SK-N-MC (cell line): Measurements from ENCODE around the gene KCNJ5.

ENCODE experiments used
- DNase-seq: peaks from one replicate; pipeline ENCODE4 v3.0.0-alpha.2; 2011; ENCODE audit warnings: low read depth, low spot score
- H3K27ac ChIP-seq: fragments of 200-600 bp; sonication (generic); 2 replicates; pipeline ENCODE4 v1.5.1; 2016; ENCODE audit warnings: mixed run types
- H3K36me3 ChIP-seq: fragments of 200-600 bp; sonication (generic); 2 replicates; pipeline ENCODE4 v1.6.1; 2017; ENCODE audit warnings: antibody characterized with exemption, low read length, mixed read lengths; ENCODE audit not compliant: insufficient read depth
- H3K4me3 ChIP-seq: fragments of 200-600 bp; sonication (generic); 2 replicates; pipeline ENCODE4 v1.5.1; 2016
- H3K9ac ChIP-seq: fragments of 200-600 bp; sonication (generic); 2 replicates; pipeline ENCODE4 v1.8.0; 2017; ENCODE audit warnings: mixed run types, mixed read lengths; ENCODE audit not compliant: insufficient read length
- H3K9me3 ChIP-seq: fragments of 200-600 bp; sonication (generic); 2 replicates; pipeline ENCODE4 v1.6.1; 2017; ENCODE audit warnings: low read depth, mild to moderate bottlenecking, antibody characterized with exemption, low read length, moderate library complexity, mixed read lengths
- EZH2 ChIP-seq: fragments of 200-600 bp; sonication (generic); IDR thresholded peaks from one replicate; pipeline ENCODE4 v1.6.1; 2017; ENCODE audit warnings: antibody characterized with exemption
- FOXP2 ChIP-seq: optimal IDR thresholded peaks from 2 replicates; pipeline ENCODE3; 2011; ENCODE audit warnings: mild to moderate bottlenecking, moderate library complexity; ENCODE audit not compliant: insufficient read depth; ENCODE audit errors: extremely low read length, control extremely low read depth
- POLR2AphosphoS5 ChIP-seq: IDR thresholded peaks from 2 replicates; pipeline ENCODE4 v1.6.1; 2012; ENCODE audit warnings: mild to moderate bottlenecking, low read depth, low read length, borderline replicate concordance

The KCNJ5 gene

DNA sequence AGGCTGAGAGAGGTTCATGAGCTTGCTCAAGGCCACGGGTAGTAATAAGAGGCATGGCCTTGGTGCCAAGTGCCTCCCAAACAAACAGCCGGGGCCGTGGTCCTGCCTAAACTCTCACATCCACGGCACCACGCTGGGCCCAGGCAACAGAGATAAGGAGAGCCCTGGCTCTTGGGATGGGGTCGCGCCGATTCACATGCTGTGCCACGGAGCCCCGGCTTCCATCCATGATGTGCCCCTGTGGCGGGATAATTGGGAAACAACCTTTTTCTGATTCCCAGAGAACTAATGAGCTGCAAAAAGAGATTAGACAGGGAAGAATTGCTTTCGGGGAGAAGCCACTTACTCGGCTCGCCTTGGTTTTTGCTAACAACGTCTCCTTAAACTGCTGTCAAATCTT lies 29.5 kb downstream of the KCNJ5 start:
- TF ChIP-seq FOXP2 (no peak), EZH2 (no peak), POLR2AphosphoS5 (no peak)
- Histone ChIP-seq H3K27ac (no peak overlapping the region), H3K9ac (no peak overlapping the region), H3K4me3 (no peak overlapping the region), H3K9me3 (no peaks in the 10 kb centered on the region), H3K36me3 (no peaks in the 10 kb centered on the region)
- no peak for DNase-seq

DNA sequence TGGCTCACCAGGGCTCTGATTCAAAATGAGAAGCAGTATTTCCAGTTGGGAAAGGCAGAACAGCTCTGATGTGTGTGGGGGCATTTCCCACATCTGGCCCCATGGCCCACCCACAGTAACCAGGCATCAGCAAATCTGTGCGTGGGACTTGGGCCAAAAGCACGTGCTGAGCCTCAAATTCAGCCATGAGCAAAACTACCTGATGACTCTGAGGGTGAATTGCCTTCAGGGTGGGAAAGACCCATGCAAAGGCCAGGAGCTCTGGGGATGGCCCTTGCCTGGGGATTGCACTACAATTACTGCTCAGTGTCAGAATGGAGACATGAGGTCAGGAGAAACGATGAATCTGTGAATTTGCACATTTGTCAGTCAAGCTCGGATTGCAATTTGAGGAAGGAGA lies 30.6 kb downstream of the KCNJ5 start:
- TF ChIP-seq FOXP2 = no peak
- TF ChIP-seq EZH2 = no peak
- no peaks in the 10 kb centered on the region for H3K9me3 ChIP-seq
- no peaks in the 10 kb centered on the region for H3K36me3 ChIP-seq
- no peak overlapping the region for H3K9ac ChIP-seq
- no peak overlapping the region for H3K4me3 ChIP-seq
- DNase-seq = no peak
- no peak overlapping the region for H3K27ac ChIP-seq

DNA sequence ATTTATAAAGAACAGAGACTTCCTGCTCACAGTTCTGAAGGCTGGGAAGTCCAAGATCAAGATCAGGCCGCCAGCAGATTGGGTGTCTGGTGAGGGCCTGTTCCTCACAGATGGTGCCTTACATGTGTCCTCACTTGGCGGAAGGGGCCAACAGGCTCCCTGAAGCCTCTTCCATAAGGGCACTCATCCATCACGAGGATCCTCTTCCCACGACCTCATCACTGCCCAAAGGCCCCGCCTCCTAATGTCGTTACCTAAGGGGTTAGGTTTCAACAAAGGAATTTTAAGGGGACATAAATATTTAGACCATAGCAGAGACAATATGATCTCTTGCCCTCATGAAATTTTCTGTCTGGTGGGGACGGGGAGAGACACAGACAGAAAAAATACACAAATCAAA lies 32.9 kb downstream of the KCNJ5 start:
- Histone ChIP-seq H3K9me3 (no peaks in the 10 kb centered on the region), H3K4me3 (no peak overlapping the region), H3K36me3 (no peaks in the 10 kb centered on the region), H3K27ac (no peak overlapping the region), H3K9ac (no peak overlapping the region)
- TF ChIP-seq FOXP2 = no peak
- no peak for TF ChIP-seq POLR2AphosphoS5
- TF ChIP-seq EZH2 = no peak
- DNase-seq = no peak

DNA sequence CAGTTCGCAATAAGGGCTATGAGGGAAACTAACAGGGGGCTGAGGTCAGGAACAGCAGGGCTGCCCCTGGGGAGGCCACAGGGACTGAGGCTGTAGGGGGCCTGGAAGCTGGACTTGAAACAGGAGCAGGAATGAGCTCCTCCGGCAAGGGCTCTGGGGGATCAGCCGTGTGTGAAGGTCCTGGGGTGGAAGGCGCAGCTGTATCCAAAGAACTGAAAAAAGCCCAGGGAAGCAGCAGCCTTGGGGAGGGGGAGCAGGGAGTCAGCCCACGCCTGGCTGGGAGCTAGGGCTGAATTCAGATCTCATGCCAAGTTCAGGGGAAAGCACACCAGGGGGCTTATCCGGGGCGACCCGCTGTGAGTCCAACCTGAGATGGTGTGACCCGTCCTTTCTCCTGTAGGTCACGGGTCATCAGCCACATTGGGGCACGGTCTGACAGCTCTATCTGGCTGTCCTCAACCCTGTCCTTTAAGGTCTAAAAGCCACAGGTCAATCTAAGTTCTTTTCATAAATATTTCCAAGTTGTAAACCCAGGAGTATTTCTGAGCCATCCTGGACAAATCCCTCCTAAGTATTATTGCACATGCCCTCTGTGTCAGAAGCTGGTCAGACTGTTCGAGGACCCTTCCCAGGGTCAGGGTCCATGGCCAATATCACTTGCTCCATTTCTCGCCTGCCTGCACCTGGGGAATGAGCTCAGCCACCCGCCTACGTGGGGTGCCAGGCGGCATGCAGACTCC lies 33.5 kb downstream of the KCNJ5 start:
- TF ChIP-seq EZH2 (no peak), FOXP2 (no peak), POLR2AphosphoS5 (no peak)
- Histone ChIP-seq H3K9ac (no peak overlapping the region), H3K36me3 (no peaks in the 10 kb centered on the region), H3K9me3 (no peaks in the 10 kb centered on the region), H3K4me3 (no peak overlapping the region), H3K27ac (no peak overlapping the region)
- DNase-seq = no peak

DNA sequence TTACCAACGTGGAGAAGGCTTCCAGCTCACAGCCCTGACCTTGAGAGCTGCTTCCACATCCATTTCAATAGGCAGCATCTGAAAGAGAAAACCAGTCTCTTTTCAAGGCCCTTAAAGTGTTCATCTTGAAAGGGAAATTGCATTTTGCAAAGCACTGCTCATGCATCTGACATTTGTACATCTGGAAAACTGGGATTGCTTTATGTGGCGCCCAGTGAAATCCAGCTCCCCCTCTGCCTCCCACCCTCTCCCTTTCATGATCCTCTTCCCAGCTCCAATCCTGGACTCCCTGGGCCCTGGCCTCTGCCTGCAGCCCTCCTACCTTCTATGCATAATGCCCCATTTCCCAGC lies 34.1 kb downstream of the KCNJ5 start:
- no peak for DNase-seq

DNA sequence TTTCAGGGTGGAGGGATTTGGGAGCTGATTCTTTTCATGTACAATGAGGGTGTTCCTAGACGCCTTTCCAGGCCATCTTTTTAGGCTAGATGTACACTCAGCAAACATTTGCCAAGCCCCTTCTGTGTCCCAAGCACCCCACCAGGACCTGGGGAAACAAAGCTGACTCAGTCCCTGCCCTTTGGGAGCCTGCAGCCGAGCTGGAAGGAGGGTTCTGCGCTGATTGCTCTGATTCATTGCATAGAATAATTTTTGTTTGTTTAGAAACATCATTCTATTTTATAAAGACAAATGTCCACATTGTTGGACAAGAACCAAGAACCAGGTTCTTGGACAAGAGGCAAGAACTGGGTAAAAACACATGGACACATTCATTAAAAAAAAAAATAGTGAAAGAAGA lies 34.8 kb downstream of the KCNJ5 start:
- Histone ChIP-seq H3K27ac (no peak overlapping the region), H3K36me3 (no peaks in the 10 kb centered on the region)
- no peak for TF ChIP-seq EZH2

More for the DNA sequence above, 34.1 kb downstream of the KCNJ5 start:
- Histone ChIP-seq H3K4me3 (no peak overlapping the region), H3K9ac (no peak overlapping the region), H3K9me3 (no peaks in the 10 kb centered on the region), H3K36me3 (no peaks in the 10 kb centered on the region), H3K27ac (no peak overlapping the region)
- TF ChIP-seq EZH2 (no peak), POLR2AphosphoS5 (no peak), FOXP2 (no peak)

DNA sequence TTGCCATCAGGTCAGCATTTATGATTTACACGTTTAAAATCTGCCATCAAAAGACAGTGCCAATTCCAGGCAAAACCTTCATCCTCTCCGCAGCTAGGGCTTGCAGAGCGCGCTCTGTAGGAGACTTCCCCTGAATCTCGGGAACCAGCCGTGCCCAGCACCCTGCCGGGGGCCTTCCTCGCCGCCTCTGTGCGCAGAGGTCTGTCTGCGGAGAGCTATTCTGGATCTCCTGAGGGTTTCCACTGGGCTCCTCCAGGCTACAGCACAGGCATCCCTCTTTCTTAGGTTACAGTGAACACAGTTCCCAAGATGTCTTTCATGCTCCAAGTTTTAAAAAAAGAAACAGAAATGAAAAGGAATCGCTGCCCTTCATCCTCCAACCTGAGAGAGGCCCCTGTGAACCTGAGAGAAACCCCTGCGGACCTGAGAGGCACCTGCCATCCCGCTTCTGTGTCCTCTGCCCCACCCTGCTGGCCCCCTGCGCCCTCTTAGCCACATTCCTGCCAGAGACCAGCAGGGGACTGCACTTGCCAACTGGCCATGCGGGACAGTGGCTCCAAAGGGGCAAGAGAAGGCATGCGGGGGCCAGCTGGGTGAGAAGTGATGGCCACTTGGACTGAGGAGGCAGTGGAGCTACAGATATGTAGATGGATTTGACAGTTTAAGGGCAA lies 35.4 kb downstream of the KCNJ5 start:
- Histone ChIP-seq H3K4me3 (no peak overlapping the region), H3K9ac (no peak overlapping the region), H3K27ac (no peak overlapping the region), H3K9me3 (no peaks in the 10 kb centered on the region), H3K36me3 (no peaks in the 10 kb centered on the region)
- DNase-seq = no peak
- TF ChIP-seq FOXP2 = no peak
- TF ChIP-seq POLR2AphosphoS5 = no peak
- no peak for TF ChIP-seq EZH2

More for the DNA sequence above, 34.8 kb downstream of the KCNJ5 start:
- H3K4me3 ChIP-seq = no peak overlapping the region
- H3K9ac ChIP-seq = no peak overlapping the region
- no peak for DNase-seq
- H3K9me3 ChIP-seq = no peaks in the 10 kb centered on the region

DNA sequence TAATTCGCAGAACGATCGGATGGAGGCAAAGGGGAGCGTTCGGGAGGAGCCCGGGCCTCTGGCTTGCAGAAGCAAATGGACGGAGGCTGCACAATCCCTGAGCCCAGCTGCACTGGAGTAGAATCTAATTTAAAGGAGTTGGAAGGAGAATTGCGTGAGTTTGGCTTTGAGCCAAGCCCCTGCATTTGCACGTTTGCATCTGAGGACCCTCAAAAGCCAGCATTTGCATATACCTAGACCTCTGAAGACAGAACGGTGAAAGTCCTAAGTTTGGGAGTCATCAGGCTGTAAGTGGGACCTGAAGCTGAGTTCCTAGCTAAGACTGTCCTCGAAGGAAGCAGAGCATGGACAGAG lies 35.9 kb downstream of the KCNJ5 start:
- DNase-seq = no peak
- Histone ChIP-seq H3K27ac (no peak overlapping the region), H3K9ac (no peak overlapping the region), H3K36me3 (no peaks in the 10 kb centered on the region), H3K4me3 (no peak overlapping the region), H3K9me3 (no peaks in the 10 kb centered on the region)
- TF ChIP-seq FOXP2 (no peak), POLR2AphosphoS5 (no peak), EZH2 (no peak)

DNA sequence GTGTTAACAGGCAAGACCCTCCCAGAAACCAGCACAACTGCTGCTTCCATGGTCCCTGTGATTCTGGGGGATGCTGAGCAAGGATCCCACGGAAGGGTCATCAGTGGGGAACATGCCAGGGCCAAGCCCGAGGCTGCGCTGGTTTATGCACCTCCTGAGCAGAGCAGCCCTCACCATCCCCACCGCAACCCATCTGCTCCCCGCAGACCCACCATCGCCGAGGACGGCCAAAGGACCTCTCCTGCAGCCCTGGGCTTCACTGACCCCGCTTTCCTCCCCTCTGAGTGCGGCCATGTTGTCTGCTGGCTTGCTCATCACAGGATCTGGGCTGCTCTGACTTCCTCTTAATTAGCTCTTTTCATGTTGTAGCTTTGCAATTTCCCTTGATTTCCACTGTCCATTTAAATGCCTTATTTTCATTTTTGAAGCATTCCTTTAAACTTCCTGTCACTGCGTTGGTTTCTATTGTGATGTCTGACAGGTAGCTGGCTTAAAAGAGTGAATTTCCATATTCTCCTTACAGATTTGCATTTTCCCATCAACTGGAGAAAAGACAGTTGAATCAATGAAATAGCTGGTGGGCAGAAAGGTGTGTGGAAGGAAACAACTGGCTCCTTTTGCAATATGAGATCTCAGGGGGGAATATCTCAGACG lies 36.7 kb downstream of the KCNJ5 start:
- Histone ChIP-seq H3K36me3 (no peaks in the 10 kb centered on the region), H3K27ac (no peak overlapping the region), H3K4me3 (no peak overlapping the region), H3K9me3 (no peaks in the 10 kb centered on the region), H3K9ac (no peak overlapping the region)
- TF ChIP-seq EZH2 (no peak), POLR2AphosphoS5 (no peak), FOXP2 (no peak)
- no peak for DNase-seq
